NCI-H146 treated with DMSO at 0.1 percent for 48 hours (cell line): ENCODE data around the gene GRB7.
A peak's percentile ranks its signal among the peaks of the same experiment; 100 is the strongest.
"Not testable (repeated sequence)": the region's sequence is repeated elsewhere in the genome, so short reads cannot be mapped to it uniquely, and the experiment has no call there.

Experiments used
- DNase-seq: peaks from one replicate; lab custom pipeline; 2025; ENCODE audit not compliant: unreplicated experiment; lab: John Stamatoyannopoulos, UW

The GRB7 gene

DNA sequence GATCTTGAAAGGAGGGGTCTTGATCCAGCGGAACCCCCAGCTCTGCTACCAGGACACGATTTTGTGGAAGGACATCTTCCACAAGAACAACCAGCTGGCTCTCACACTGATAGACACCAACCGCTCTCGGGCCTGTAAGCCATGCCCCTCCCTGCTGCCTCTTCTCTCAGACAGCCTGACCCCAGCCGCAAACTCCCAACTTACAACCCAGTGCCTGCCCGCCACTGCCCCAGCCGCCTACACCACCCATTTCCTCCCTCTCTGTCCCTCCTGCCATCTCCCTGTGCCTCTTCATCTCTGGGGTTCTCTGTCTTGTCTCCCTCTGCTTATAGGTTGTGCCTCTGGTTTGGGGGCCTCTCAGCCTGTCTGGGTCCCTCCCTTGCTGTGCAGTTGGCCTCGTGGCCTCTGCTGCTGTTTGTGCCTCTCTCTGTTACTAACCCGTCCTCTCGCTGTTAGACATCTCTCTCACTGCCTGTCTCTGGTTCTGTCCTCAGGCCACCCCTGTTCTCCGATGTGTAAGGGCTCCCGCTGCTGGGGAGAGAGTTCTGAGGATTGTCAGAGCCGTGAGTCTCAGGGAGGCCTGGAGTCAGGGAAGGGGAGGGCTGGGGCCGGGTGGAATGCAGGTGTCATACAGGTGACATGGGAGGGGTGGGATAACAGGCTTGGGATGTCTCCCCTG, 28.3 kb upstream of the GRB7 start:
- no peak for DNase-seq

DNA sequence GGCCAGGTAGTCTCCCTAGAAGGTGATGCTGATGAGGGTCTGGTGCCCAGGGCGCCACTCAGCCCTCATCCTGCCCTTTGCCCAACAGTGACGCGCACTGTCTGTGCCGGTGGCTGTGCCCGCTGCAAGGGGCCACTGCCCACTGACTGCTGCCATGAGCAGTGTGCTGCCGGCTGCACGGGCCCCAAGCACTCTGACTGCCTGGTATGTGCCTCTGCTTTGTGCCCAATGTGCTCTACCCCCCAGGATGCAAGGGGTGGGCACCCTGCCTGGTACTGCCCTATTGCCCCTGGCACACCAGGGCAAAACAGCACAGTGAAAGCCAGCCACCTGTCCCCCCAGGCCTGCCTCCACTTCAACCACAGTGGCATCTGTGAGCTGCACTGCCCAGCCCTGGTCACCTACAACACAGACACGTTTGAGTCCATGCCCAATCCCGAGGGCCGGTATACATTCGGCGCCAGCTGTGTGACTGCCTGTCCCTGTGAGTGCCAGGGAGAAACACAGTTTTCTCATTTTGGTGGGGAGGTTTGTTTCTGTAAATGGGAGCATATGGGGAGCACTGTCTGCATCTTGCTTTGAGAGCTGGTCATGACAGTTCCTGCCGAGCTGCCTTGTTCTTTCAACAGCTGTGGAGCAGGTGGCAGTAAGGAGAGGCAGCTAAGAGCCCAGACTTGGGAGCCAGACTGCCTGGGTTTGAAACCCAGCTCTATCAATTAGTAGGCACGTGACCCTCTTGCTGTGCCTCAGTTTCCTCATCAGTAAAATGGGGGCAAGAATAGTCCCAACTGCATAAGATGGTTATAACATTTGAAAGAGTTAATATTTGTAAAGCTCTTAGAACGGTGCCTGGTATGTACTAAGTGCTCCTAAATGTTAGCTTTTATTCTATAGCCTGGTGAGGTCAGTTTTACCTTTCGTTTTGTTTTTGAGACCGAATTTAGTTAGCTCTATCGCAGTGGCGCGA, 27.5 kb upstream of the GRB7 start:
- DNase-seq, result no peak

DNA sequence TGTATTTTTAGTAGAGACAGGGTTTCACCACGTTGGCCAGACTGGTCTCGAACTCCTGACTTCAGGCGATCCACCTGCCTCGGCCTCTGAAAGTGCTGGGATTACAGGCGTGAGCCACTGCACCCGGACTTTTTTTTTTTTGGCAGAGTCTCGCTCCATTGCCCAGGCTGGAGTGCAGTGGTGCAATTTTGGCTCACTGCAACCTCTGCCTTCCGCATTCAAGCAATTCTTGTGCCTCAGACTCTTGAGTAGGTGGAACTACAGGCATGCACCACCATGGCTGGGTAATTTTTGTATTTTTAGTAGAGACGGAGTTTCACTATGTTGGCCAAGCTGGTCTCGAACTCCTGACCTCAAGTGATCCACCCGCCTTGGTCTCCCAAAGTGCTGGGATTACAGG, 26.7 kb upstream of the GRB7 start:
- DNase-seq, result not testable (repeated sequence)

DNA sequence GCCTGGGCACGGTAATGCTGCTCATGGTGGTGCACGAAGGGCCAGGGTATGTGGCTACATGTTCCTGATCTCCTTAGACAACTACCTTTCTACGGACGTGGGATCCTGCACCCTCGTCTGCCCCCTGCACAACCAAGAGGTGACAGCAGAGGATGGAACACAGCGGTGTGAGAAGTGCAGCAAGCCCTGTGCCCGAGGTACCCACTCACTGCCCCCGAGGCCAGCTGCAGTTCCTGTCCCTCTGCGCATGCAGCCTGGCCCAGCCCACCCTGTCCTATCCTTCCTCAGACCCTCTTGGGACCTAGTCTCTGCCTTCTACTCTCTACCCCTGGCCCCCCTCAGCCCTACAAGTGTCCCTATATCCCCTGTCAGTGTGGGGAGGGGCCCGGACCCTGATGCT, 25.9 kb upstream of the GRB7 start:
- no peak for DNase-seq

DNA sequence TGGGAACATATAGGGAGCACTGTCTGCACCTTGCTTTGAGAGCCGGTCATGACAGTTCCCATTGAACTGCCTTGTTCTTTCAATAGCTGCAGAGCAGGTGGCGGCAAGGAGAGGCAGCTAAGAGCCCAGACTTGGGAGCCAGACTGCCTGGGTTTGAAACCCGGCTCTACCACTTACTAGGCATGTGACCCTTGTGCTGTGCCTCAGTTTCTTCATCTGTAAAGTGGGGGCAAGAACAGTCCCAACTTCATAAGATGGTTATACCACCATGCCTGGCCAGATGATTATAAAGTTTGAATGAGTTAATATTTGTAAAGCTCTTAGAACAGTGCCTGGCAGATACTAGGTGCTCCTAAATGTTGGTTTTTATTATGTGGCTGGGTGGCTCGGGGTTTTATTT, 23.5 kb upstream of the GRB7 start:
- no peak for DNase-seq

DNA sequence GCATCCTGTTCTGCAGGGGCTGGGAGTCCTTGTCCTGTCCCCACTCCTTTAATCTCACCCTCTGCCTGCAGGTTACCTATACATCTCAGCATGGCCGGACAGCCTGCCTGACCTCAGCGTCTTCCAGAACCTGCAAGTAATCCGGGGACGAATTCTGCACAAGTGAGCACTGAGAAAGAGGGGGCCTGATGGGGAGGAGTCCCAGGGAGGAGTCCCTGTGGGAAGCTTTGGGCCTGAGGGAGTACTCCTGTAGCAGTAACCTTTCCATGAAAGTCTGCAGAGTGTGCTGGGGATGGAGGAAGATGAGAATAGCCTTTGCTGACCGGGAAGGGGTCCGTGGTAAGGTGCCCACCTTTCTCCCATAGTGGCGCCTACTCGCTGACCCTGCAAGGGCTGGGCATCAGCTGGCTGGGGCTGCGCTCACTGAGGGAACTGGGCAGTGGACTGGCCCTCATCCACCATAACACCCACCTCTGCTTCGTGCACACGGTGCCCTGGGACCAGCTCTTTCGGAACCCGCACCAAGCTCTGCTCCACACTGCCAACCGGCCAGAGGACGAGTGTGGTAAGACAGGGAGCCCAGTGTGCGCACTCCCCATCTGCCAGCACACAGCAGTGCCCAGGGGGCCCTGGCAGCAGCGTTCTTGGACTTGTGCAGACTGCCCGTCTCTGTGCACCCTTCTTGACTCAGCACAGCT, 22.2 kb upstream of the GRB7 start:
- no peak for DNase-seq

DNA sequence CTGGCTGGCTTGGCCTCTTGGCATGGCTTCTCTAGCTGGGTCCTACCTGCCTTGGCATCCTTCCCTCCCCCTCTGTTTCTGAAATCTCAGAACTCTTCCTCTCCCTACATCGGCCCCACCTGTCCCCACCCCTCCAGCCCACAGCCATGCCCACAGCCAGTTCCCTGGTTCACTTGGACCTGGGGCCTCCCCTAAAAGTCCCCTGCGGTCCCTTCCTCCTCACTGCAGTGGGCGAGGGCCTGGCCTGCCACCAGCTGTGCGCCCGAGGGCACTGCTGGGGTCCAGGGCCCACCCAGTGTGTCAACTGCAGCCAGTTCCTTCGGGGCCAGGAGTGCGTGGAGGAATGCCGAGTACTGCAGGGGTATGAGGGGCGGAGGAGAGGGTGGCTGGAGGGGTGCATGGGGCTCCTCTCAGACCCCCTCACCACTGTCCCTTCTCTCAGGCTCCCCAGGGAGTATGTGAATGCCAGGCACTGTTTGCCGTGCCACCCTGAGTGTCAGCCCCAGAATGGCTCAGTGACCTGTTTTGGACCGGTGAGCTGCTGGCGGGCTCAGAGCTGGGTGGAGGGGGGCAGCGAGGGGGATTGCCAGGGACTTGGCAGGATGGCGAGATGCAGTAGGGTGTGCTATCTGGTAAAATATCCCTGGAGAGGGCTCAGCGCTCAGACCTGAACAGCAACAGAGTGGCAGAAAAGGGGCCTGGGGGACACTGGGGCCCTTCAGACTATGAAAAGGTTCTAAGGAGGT, 21.5 kb upstream of the GRB7 start:
- no peak for DNase-seq

DNA sequence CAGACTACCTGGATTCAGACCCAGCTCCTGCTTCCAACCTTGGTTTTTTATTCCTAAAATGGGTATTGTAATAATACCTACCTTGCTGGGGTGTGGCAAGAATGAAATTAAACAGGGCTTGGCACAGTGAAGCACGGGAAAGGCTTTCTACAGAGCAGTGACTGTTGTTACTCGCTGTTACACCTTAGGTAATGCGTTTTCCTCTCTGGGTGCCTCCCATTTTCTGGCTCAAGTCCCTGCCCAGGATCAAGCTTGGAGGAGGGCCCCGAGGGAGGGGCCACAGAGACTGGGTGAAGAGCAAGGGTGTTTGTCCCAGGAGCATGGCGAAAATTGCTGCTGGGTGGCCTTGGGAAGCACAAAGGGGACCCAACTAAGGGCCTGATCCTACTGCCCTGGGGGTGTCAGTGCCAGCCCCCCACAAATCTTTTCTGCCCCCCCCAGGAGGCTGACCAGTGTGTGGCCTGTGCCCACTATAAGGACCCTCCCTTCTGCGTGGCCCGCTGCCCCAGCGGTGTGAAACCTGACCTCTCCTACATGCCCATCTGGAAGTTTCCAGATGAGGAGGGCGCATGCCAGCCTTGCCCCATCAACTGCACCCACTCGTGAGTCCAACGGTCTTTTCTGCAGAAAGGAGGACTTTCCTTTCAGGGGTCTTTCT, 20.7 kb upstream of the GRB7 start:
- DNase-seq, result no peak

DNA sequence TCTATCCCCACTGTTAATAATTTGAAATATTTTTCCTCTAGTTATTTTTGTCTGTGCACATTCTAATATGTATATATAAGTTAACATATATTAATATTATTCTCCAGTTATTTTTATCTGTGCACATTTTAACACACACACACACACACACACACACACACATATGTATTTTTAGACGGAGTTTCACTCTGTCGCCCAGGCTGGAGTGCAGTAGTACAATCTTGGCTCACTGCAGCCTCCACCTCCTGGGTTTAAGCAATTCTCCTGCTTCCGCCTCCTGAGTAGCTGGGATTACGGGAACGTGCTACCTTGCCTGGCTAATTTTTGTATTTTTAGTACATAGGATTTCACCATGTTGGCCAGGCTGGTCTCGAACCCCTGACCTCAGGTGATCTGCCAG, 20.1 kb upstream of the GRB7 start:
- no peak for DNase-seq

DNA sequence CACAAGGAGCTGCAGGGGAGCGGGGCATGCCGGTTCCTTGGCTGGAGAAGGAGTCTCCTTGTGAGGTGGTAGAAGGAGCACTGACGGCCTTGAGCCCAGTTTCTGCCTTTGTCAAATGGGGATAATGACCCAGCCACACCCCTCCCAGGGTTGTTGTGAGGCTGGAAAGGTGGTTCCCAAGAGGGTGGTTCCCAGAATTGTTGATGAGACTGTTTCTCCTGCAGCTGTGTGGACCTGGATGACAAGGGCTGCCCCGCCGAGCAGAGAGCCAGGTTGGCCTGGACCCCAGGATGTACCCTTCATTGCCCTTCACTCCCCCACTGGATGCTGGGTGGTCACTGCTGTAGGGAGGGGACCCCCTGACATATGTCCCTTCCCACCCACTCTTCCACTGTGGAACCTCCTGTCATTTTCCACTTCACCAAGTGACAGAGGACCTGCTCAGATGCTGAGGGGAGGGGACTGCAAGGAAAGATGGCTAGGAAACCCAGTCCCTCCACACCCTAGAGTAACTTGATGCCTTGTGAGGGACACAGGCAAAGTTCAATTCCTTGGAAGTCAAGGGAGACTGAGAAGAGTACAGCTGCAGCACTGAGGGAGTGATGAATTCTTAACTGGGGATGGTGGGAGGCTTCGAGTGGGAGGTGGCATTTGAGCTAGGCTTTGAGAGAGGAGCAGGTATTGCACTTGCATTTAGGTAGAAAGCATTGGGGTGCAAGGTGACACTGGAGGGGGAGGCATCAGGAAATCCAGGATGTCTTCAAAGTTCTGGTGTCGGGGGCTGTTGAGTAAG, 18.0 kb upstream of the GRB7 start:
- DNase-seq, result no peak

DNA sequence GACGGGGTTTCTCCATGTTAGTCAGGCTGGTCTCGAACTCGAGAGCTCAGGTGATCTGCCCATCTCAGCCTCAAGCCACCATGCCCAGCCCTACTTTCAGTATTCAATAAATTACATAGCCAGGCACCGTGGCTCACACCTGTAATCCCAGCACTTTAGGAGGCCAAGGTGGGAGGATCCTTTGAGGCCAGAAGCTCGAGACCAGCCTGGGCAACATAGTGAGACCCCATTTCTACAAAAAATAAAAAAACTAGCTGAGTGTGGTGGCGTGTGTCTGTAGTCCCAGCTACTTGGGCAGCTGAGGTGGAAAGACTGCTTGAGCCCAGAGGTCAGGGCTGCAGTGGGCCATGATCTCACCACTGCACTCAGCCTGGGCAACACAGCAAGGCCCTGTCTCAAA, 15.6 kb upstream of the GRB7 start:
- no peak for DNase-seq

DNA sequence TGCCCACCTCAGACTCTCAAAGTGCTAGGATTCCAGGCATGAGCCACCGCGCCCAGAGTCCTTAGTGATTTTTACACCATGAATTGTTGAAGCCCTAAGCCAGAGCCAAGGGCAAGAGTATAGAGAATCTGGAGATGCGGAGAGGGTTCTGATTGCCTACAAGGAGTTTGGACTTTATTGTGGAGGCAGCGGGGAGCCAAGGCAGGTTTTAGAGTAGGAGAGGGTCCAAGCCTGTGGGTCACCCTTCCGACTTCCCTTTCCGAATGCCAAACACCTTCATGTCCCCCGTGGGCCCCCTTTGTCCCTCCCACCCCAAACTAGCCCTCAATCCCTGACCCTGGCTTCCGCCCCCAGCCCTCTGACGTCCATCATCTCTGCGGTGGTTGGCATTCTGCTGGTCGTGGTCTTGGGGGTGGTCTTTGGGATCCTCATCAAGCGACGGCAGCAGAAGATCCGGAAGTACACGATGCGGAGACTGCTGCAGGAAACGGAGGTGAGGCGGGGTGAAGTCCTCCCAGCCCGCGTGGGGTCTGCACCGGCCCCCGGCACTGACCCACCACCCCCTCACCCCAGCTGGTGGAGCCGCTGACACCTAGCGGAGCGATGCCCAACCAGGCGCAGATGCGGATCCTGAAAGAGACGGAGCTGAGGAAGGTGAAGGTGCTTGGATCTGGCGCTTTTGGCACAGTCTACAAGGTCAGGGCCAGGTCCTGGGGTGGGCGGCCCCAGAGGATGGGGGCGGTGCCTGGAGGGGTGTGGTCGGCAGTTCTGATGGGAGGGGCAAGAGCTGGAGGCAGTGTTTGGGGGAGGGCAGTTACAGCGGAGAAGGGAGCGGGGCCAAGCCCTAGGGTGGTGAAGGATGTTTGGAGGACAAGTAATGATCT, 14.5 kb upstream of the GRB7 start:
- DNase-seq, result no peak

DNA sequence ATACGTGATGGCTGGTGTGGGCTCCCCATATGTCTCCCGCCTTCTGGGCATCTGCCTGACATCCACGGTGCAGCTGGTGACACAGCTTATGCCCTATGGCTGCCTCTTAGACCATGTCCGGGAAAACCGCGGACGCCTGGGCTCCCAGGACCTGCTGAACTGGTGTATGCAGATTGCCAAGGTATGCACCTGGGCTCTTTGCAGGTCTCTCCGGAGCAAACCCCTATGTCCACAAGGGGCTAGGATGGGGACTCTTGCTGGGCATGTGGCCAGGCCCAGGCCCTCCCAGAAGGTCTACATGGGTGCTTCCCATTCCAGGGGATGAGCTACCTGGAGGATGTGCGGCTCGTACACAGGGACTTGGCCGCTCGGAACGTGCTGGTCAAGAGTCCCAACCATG, 13.0 kb upstream of the GRB7 start:
- DNase-seq, result no peak

DNA sequence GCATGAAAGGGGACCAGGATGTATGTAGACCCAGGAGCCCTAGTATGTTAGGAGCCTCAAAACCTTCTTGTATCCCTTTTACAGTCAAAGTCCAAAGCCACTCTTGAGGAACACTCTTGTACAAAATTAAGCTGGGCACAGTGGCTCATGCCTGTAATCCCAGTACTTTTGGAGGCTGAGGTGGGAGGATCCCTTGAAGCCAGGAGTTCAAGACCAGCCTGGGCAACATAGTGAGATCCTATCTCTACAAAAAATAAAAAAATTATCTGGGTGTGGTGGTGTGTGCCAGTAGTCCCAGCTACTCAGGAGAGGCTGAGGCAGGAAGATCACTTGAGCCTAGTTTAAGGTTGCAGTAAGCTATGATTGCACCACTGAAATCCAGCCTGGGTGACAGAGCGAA, 11.8 kb upstream of the GRB7 start:
- DNase-seq, result not testable (repeated sequence)

DNA sequence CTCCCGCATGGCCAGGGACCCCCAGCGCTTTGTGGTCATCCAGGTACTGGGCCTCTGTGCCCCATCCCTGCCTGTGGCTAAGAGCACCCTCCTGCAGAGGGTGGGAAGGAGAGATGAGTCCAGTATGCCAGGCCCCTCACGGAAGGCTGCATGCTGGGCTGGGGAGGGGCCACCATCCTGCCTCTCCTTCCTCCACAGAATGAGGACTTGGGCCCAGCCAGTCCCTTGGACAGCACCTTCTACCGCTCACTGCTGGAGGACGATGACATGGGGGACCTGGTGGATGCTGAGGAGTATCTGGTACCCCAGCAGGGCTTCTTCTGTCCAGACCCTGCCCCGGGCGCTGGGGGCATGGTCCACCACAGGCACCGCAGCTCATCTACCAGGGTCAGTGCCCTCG, 11.1 kb upstream of the GRB7 start:
- DNase-seq, result no peak

DNA sequence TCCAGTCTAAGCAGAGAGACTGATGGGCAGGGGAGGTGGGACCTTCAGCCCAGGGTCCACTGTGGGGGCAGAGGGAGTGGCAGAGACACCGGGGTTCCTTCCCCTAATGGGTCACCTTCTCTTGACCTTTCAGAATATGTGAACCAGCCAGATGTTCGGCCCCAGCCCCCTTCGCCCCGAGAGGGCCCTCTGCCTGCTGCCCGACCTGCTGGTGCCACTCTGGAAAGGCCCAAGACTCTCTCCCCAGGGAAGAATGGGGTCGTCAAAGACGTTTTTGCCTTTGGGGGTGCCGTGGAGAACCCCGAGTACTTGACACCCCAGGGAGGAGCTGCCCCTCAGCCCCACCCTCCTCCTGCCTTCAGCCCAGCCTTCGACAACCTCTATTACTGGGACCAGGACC, 10.2 kb upstream of the GRB7 start:
- DNase-seq, result no peak

DNA sequence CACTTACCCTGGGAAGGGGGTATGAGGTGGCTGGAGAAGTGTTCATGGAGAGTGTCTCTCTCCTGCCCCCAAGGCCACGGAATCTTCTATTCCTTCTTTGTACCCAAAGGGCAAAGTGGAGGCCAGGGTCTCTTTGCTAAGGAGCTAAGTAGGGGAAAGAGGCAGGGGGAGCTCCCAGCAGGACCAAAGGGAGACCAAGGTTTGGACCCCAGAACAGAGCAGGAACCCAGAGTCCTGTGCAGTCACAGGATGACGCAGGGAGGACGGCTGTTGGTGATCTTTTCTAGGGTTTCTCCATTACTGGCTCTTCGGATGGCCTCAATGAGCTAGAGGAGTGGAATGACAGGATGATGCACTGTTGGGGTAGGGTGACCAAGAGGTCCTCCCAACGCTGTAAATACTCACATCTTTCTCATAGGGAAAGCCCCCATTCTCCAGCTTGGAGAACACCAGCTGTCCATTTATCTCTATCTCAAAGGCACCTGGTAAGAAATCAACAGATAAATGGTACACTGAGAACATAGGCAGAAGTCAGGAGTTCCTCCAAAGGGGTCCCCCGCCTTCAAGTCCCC, 8.4 kb upstream of the GRB7 start:
- no peak for DNase-seq

DNA sequence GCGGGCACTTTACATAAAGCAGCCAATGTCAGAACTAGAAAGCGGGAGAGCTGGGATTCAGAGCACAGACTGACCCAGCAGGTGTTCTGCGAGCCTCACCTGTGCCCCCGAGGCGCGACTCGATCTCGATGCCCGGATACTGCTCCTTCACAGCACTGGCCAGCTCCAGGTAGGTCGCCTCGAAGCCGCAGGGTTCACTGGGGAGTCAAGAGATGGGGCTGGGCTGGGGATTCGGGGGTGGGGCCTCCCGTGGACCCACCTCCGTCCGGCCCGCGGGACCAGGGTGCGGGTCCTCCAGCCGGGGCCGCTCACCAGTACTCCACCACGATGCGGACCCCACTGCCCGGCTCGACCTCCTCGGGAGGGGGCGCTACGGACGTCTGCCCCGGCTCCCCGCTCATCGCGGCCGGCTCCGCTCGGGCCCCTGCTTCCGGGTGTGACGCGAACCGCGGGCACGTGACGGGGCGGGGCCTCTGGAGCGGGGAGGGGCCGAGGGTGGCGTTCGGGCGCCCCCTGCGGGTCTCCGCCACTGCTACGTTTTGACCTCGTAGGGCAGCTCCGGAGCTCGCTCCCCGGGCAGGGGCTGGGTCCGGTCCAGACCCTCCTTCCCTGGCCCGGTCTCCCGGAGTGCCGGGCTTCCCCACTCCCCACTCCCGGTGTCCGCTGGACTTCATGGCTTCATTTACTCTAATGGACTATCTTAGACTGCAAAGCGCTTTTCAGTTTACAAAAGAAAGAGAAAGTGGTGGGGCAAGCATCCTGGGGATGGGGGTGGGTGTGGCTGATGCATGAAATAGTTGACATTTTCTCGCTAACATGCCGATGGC, 7.4 kb upstream of the GRB7 start, which contains the start of gene MIEN1:
Gene MIEN1 (minus strand): TSS at position 438 of the 827 bp plus-strand sequence. CDS start 37 bp downstream, at position 401.
- peak; percentile 75 for DNase-seq
